HG03064 (cell line): ENCODE data around the gene ACTL7B.
"Not testable (repeated sequence)": the region's sequence is repeated elsewhere in the genome, so short reads cannot be mapped to it uniquely, and the experiment has no call there.

ENCODE experiments used
- ATAC-seq: cut with Tn5 transposase; IDR thresholded peaks from one replicate; pipeline ENCODE4 v1.9.1; 2021; ENCODE audit warnings: low read depth; ENCODE audit not compliant: unreplicated experiment

The ACTL7B gene

GRCh38 chr9:108845947-108846346 is 9.8 kb downstream of the ACTL7B start:
- no peak for ATAC-seq

- no peak for ATAC-seq
These were observed 10.3 kb downstream of the ACTL7B start for GRCh38 chr9:108845507-108845906.

GRCh38 chr9:108844856-108845255 is 10.9 kb downstream of the ACTL7B start:
- ATAC-seq, result no peak

- no peak for ATAC-seq
These were observed 11.4 kb downstream of the ACTL7B start for GRCh38 chr9:108844391-108844790.

GRCh38 chr9:108842610-108843295 is 13.0 kb downstream of the ACTL7B start:
- no peak for ATAC-seq

GRCh38 chr9:108839561-108839960 is 16.2 kb downstream of the ACTL7B start:
- not testable (repeated sequence) for ATAC-seq

- ATAC-seq, result no peak
These were observed 17.8 kb downstream of the ACTL7B start for GRCh38 chr9:108838017-108838416.

GRCh38 chr9:108837530-108837929 is 18.3 kb downstream of the ACTL7B start:
- ATAC-seq, result no peak

GRCh38 chr9:108836781-108837180 is 19.0 kb downstream of the ACTL7B start:
- no peak for ATAC-seq

GRCh38 chr9:108836319-108836718 is 19.5 kb downstream of the ACTL7B start:
- ATAC-seq, result no peak

- ATAC-seq, result no peak
These were observed 20.0 kb downstream of the ACTL7B start for GRCh38 chr9:108835831-108836230.

- ATAC-seq, result no peak
These were observed 20.7 kb downstream of the ACTL7B start for GRCh38 chr9:108834959-108835665.

GRCh38 chr9:108832179-108832500 is 23.6 kb downstream of the ACTL7B start:
- no peak for ATAC-seq

GRCh38 chr9:108831496-108832178 is 24.1 kb downstream of the ACTL7B start:
- ATAC-seq, result no peak

- no peak for ATAC-seq
These were observed 25.5 kb downstream of the ACTL7B start for GRCh38 chr9:108830272-108830671.

- no peak for ATAC-seq
These were observed 32.0 kb downstream of the ACTL7B start for GRCh38 chr9:108823829-108824228.

- ATAC-seq, result no peak
These were observed 39.7 kb downstream of the ACTL7B start for GRCh38 chr9:108816037-108816436.

- no peak for ATAC-seq
These were observed 40.6 kb downstream of the ACTL7B start for GRCh38 chr9:108815156-108815555.

GRCh38 chr9:108813951-108814601 is 41.7 kb downstream of the ACTL7B start:
- no peak for ATAC-seq

GRCh38 chr9:108812396-108813025 is 43.3 kb downstream of the ACTL7B start:
- ATAC-seq, result no peak

GRCh38 chr9:108811944-108812343 is 43.8 kb downstream of the ACTL7B start:
- no peak for ATAC-seq
